COR-L47 (cell line): Measurements from ENCODE around the gene SNRPD3.
A peak's percentile ranks its signal among the peaks of the same experiment; 100 is the strongest.

Source experiments
- DNase-seq: peaks from one replicate; lab custom pipeline; 2025; lab: John Stamatoyannopoulos, UW

The SNRPD3 gene

DNA sequence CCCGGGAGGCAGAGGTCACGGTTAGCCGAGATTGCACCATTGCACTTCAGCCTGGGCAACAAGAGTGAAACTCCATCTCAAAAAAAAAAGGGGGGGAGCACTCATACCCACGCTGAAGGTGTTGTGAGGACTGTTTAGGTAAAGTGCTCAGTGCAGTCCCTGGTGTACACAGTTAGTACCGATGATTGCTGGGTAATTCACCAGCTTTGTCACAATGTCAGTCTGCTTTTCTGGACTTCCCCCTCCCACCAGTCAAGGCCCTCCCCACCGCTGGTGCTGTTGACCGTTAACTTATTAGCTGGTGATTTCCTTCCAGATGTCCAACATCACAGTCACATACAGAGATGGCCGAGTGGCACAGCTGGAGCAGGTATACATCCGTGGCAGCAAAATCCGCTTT is 11.9 kb downstream of the SNRPD3 start:
- DNase-seq = no peak

DNA sequence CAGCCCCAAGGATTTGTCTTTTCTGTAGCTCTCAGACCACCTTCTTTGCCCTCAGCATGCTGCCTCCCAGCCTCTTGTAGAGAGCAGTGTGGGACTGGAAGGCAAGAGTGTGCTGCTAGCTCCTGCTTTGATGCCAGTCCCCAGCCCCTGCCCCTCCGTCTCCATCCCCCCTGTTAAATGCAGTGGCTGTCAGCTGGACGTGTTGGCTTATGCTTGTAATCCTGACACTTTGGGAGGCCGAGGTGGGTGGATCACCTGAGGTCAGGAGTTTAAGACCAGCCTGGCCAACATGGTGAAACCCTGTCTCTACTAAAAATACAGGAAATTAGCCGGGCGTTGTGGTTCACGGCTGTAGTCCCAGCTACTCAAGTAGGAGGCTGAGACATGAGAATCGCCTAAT is 15.5 kb downstream of the SNRPD3 start:
- no peak for DNase-seq

DNA sequence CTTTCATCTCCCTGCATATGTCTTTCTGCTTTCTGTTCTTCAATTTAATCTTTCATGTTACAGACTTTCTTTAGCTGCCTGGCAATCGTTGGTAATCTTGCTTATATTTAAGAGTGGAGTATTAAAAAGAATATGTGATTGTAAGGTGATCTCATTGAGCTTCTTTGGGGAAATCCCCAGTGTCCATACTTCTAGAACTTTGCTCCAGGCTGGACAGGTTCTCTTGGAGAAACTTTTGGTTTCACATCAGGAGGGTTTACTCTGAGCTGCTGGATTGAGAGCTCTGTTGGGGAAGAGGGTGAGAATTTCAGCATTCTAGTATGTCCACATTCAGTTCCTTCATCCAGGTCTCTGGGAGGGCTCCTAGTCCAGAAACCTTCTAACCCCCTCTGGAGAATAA is 21.0 kb downstream of the SNRPD3 start:
- DNase-seq = no peak

DNA sequence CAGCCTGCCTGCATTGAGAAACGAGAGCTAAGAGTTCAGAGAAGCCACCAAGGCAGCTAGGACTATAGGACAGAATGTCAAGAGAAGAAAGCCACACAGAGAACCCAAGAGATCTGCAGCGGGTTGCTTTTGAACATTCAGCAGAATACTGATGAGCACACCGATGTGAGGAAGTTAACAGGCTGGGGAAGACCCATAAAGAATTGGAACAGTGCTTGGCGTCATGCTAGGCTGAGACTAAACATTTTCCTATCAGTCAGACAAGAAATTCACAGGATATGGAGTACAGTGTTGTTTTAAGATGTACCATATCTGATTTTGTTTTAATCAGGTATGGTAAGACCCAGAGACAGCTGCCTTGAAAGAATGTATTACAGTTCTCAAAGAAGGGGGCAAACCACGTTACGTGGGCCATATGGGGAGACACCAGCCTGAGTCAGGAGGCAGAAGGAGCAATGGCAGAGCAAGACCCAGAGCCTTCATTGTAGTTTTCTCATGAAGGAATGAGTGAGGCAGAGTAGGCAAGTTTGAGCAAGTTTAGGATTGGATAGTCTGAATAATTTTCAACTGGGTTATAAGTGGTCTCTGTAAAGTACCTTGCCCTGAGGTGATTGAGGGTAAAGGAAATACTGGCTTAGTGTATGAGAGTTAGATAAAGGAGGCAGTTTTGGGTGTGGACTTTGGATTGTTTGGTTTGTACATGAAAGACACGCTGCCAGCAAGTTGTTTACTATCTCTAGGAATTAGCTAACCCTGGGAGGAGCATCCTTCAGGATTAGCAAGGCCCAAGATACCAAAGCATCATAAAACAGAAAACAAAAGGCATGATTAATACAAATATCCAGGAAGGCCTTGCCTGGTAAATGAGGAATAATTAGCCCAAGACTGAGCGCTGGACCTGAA is 22.8 kb downstream of the SNRPD3 start:
- peak; percentile 22 for DNase-seq

DNA sequence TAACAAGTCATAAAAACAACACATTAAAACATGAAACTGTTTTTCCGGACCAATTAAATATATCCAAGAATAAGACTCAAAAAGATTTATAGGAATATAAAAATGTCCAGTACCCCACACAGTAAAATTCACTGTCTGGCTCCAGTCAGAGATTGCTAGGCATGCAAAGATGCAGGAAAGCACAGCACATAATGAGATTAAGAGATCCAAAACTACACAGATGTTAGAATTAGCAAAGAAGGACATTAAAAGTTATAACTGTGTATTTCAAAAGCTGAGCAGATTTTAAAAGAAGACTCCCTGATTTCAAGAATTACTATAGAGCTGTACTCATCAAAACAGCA is 23.4 kb downstream of the SNRPD3 start:
- DNase-seq = no peak

DNA sequence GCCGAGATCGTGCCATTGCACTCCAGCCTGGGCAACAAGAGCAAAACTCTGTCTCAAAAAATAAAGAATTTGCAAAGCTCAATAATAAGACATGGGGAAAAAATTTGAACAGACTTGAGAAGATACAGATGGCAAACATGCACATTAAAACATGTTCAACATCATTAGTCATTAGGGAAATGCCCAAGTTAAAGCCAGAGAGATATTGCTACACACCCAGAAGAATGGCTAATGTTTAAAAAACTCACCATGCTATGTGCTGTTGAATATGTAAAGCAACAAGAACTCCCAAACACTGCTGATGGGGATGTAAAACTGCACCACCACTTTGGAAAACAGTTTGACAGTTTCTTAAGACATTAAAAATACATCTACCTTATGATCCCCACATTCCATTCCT is 24.5 kb downstream of the SNRPD3 start:
- DNase-seq = no peak

DNA sequence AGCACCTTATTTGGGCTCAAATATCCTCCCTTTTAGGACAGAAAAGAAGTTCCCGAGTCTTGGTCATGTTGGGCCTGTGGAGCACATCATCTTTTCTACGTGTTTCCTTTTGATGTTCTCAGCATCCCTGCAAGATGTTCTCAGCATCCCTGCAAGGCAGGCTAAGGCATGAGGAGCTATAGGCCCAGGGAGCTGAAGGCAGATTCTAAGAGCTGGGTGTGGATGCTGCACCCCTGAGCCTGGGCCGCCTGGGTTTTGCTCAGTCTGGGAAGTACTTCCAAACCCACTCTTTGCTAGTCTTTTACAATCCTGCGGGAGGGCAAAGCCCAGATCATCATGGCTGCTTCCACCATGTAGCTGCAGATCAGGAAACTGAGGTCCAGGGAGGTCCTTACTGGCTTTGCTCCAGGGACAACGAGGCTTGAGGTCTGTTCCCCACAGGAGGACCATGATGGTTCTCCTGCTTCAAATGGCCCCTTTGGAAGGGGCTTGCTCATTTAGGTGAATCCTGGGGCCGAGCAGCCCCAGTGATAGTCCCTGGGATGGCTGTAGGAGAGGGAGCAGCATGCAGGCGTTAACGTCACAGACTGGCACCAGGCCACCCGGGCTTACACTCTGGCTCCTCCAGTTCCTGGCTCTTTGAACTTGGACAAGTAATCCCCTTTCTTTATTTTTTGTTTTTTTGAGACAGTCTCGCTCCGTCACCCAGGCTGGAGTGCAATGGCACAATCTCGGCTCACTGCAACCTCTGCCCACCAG is 26.4 kb downstream of the SNRPD3 start:
- no peak for DNase-seq

DNA sequence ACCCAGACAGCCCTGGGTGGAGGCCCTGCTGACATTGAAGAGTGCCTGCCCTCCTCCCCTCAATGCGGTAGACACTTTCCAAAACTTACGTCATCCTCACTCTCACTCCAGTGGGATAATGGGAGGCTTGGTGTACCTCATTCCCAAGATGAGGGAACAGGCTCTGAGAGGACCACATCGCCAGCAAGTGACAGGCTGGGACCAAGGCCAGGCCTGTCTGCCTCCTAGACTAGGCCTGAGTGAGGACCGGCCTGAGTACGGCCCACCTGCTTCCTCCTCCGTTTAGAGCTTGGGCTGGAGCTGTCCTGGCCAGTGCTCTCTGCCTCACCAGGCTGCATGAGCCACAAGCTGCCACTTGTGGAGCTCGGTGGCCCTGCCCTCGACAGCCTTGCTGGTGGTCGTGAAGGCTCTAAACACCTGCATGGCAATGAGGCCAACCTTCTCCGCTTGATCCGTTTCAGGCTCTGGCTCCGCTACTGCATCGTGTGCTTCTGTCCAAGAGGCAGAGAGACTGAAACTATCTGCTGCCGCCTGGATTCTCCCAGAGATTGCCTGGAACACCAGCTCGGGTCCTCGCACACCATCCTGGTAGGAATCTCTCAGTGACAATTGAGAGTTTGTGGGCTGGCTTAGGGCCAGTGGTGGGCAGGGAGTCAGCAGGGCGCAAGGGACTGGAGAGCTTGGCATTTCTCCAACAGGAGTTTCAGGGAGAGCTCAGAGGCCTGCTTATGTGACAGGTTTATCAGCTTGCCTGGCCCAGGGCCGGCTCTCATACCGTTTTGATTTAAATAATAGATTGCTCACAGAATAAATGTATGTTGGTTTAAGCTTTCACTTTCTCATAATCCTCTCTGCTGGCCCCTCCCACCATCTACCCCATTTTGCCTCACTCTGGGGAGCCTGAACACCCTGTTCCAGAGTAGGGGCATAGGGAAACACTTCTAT is 27.7 kb downstream of the SNRPD3 start:
- DNase-seq = peak; percentile 91

DNA sequence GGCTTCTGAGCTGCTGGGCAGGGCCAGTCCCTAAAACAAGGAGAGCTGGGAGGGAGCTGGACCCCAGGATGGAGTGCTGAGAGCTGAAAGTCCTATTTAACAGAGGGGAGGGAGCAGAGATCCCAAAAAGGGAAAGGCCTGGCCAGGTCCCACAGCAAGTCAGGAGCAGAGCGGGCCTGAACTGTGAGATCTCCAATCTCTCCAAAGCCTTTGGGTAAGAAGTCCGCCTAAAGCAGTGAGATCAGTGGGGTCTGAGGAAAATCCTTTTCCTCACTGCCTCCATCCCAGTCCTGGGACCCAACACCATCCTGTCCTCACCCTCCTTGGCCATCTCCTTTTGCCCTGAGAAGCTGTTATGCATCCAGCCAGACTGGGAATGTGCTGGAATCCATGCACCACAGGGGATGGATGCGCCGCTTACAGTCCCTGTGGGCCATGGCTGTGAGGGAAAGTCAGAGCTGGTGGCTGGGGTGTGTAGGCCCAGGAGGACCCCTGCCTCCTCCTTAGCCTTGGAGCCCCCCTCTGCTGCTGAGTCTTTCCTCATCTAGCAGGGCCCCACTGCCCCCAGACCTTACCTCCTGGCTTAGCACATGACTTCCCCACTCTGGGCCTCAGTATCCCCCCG is 28.5 kb downstream of the SNRPD3 start:
- no peak for DNase-seq

DNA sequence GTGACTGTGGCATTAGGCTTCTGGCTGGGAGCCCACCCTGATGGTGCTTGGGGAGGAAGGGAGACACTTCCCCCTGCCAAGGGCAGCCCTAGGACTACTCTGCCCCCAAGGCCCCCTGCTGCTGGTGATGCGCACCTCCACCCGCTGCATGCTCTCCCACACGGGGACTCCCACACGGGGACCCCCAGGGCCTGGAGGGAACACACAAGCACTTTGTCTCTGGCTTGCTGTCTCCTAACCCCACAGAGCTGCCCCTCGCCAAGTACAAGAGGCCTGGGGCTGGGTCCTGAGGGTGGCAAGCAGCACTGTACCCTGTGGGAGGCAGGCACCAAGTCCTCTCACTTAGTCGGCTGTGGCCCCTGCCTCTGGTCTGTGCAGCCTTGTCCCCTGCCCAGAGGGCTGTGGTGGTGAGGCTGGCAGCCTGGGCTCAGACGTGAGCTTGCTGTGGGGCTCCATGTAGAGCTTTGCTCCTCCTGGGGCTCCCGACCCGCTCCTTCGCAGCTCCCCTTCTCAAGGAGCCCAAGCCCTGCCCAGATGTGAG is 29.1 kb downstream of the SNRPD3 start:
- DNase-seq = no peak

DNA sequence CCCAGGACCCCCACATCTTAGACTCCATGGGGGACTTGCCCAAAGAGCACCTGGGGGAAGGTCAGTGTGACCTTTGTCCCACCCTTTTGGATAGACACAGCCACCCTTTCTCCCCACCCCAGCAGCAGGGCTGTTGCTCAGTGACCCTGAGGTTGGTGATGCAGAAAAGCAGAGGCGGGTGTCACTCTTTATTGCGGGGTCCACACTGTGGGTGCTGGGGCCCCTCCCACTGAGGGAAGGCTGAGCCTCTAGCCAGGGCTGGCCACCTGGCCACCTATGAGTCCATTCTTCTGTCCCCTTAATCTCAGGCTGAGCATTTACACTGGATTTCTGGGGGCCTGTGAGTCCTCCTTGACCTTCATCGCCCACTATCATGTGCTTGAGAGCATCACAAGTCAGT is 29.7 kb downstream of the SNRPD3 start:
- no peak for DNase-seq

DNA sequence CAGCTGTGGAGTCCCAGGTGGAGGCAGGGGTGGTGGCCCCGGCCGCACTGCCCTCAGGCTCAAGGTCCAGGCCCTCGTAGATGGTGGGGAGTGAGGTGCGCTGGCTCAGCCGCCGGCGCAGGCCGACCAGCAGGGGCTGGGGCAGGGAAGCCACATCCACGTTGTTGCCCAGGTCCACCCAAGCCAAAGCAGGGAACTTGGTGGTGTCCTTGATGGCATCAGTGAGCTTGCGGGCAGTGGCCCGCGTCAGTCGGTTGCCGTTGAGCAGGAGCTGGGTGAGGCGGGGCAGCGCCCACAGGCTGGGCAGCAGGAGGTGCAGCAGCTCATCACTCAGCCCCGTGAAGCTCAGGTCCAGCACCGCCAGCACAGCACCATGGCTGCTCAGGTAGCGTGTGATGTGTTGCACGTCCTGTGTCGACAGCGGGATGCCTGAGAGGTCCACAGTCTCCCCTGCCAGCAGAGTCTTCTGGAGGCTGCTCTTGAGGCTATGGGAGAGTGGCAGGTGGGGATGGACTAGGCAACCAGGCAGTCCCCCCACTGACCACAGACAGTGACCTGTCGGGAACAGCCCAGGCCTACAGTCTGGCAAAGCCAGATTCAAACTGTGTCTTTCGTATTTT is 30.2 kb downstream of the SNRPD3 start:
- no peak for DNase-seq

DNA sequence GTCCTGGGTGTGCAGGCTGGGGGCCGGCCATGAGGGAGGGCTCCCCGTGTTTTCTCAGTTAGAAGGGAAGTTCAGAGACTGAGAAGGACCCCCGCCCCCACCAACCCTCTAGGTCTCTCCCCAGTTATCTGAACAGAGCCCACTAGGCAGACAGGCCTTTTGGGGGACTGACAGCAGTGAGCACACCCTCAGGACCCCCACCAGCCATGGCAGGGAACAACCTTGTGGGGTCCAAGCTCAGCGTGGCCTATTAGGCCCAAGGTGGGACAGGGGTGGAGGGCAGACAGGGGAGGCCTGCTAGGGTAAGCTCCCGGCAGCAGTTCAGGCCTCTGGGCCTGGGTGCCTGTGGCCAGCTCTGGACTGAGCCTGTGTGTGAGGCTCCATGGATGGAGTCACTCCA is 31.5 kb downstream of the SNRPD3 start:
- DNase-seq = no peak

DNA sequence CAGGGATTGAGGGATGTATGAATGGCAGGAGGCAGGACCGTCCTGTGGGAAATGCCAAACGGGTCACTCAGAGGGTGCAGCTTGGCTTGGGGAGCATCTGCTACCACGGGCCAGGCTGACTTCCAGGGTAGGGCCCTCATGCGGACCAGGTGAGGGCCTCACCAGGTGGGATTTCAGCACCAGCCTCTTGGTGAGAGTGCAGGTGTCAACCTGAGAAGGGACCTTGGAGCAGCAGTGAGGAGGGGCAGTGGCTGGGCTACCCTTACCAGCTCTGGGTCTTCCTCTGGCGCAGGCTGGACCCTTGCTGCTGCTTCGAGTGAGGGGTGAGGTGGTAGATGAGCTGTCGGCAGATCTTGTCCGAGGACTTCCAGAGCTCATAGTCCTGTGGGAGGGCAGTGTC is 32.1 kb downstream of the SNRPD3 start:
- no peak for DNase-seq

DNA sequence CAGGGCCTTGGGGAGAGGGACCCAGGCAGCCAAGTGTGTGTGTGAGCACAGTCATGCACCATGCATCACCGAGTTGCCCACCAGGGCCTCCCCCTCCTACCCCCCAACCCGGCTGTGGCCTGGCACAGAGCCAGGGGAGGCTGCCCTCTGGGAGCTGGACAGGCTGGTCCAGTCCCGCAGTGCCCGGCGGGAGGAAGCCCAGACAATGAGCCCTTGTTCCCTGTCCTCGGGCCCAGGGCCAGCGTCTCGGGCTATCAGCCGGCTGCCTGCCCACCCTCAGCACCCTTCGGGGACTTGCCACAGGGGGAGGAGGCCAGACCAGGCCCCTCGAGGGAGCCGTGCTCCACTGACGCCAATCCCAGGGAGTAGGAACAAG is 32.6 kb downstream of the SNRPD3 start:
- DNase-seq = no peak

DNA sequence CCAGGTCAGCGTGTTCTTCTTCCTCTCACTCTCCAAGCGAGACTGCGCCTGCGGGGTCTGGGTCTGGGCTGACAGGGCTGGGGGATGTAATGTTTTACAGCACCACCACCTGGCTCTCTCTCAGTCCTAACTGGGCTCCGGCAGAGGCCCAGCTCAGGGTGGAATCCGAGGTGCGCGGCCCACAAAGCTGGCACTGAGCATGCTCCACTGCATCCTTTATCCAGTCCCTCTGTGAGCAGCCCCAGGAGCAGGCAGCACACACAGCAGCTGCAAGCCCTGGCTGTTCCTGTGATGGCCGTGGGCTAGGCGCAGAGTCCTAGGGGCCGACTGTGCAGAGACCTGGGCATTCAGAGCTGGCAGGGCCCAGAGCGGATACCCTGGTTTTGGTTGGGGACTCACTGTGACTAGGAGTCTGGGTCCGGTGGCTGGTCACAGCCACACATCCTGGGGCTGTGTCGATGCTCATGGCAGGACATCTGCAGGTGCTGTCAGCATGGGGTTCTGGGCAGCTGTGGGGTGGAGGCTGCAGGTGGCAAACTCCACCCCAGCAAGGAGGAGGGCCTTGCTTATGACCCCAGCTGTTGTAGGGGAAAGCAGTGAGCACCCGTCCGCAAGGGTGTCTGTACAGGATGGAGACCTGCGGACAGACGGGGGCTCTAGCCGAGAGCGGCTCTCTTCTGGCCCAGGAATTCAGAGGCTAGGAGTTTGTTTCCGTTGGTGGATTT is 33.1 kb downstream of the SNRPD3 start:
- DNase-seq = no peak

DNA sequence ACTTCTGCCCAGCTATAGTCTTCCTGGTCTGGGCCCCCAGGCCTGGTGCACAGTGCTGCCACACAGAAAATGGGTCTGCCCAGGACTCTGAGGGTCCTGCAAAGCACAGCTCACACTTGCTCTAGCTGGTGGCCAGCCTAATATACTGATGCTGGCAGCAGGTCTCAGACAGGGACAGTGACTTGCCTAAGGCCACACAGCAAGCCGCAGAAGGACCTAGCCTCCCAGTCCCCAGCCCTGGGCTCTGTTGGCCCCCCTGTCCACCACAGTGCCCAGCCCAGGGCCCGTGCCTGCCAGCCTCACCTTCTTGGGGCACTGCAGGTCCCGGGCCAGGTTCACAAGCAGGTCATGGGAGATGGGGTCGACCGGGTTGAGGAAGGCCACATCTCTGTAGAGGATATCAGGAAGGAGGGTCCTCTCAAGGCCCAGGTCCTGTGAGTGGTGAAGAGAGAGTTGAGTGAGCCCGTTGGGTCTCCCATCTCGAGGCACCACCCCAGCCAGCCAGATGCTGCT is 33.8 kb downstream of the SNRPD3 start:
- DNase-seq = no peak

DNA sequence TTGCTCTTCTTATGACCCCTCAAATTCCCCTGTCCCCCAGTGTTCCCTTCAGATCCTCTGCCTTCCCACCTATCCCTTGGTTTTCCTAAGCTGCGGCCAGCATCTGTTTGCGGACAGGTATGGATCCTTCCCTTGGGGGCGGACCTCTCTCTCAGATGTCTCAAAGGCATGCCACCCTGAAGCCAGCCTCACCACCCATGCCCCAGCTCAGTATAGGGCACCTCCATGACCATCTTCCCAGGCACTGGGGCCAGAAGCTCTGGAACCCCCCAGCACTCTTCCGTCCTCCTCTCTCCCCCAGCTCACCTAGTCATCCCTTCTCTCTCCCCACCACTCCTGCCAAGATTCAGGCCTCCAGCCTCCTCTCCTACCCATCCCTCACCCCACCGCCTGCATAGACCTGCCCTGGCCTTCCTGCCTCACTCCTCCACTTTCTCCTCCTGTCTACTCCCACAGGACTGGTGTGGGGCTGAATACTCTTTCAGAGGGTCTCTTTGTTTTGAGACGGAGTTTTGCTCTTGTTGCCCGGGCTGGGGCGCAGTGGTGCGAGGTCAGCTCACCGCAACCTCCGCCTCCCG is 34.9 kb downstream of the SNRPD3 start:
- DNase-seq = no peak

DNA sequence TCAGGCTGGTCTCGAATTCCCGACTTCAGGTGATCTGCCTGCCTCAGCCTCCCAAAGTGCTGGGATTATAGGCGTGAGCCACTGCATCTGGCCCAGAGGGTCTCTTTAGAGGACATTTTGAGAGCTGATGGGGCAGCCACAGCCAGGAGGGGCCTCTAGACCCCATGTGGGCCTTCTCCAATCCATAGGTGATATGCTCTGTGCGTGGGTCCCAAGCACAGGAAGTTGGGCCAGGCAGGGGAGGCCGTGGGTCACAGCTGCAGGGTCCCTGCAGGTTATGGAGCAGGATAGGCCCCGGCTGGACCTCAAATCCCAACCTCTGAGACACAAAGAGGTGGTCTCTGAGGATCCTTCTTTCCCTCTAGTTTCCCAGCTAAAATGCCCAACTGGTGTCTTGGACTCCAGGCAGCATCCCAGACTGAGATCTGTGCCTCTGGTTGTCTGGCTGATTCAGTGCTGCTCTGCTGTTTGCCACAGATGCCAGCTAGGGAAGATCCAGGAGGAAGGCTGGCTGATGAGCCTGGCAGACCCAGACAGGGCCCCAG is 35.6 kb downstream of the SNRPD3 start:
- no peak for DNase-seq
